HG02571 (cell line): ENCODE measurements around the gene ARL6.
A peak's percentile ranks its signal among the peaks of the same experiment; 100 is the strongest.

Source experiments
- ATAC-seq: cut with Tn5 transposase; IDR thresholded peaks from one replicate; pipeline ENCODE4 v1.9.1; 2021; ENCODE audit warnings: mild to moderate bottlenecking, moderate library complexity; ENCODE audit not compliant: unreplicated experiment

ARL6 gene

GRCh38 chr3:97764407-97765238, at the start of gene ARL6:
Gene ARL6 (plus strand): TSS chr3:97764758. CDS start chr3:97768108, 3,350 bp downstream.
- ATAC-seq: peak; percentile 97

- peak; percentile 87 for ATAC-seq
Measured at GRCh38 chr3:97719156-97719821, 45.3 kb upstream of the ARL6 start.

- no peak for ATAC-seq
Measured at GRCh38 chr3:97720417-97720816, 44.1 kb upstream of the ARL6 start.

- ATAC-seq: no peak
Measured at GRCh38 chr3:97721446-97721845, 43.1 kb upstream of the ARL6 start.

GRCh38 chr3:97736928-97737327, 27.6 kb upstream of the ARL6 start:
- ATAC-seq: no peak

GRCh38 chr3:97738761-97739160, 25.8 kb upstream of the ARL6 start:
- no peak for ATAC-seq

GRCh38 chr3:97742036-97742435, 22.5 kb upstream of the ARL6 start:
- no peak for ATAC-seq

GRCh38 chr3:97744289-97744688, 20.3 kb upstream of the ARL6 start:
- ATAC-seq: no peak

GRCh38 chr3:97763586-97764406, 762 bp upstream of the ARL6 start:
- ATAC-seq: no peak

- no peak for ATAC-seq
Measured at GRCh38 chr3:97765336-97765735, 778 bp downstream of the ARL6 start.

- ATAC-seq: no peak
Measured at GRCh38 chr3:97772926-97773325, 8.4 kb downstream of the ARL6 start.

GRCh38 chr3:97778152-97778551, 13.6 kb downstream of the ARL6 start:
- ATAC-seq: no peak

GRCh38 chr3:97793420-97794019, 29.0 kb downstream of the ARL6 start:
- no peak for ATAC-seq

GRCh38 chr3:97795951-97796350, 31.4 kb downstream of the ARL6 start:
- no peak for ATAC-seq

GRCh38 chr3:97804471-97804870, 39.9 kb downstream of the ARL6 start:
- no peak for ATAC-seq

- ATAC-seq: no peak
Measured at GRCh38 chr3:97810779-97811390, 46.3 kb downstream of the ARL6 start.

- ATAC-seq: no peak
Measured at GRCh38 chr3:97815149-97815917, 50.8 kb downstream of the ARL6 start.

GRCh38 chr3:97816811-97817210, 52.3 kb downstream of the ARL6 start:
- ATAC-seq: no peak

- no peak for ATAC-seq
Measured at GRCh38 chr3:97817965-97818364, 53.4 kb downstream of the ARL6 start.

GRCh38 chr3:97820780-97821179, 56.2 kb downstream of the ARL6 start:
- no peak for ATAC-seq
